Transverse colon (tissue), 4 donors: ENCODE measurements around the gene ZC3H12C.
"Not testable (repeated sequence)": the region's sequence is repeated elsewhere in the genome, so short reads cannot be mapped to it uniquely, and the experiment has no call there.

ENCODE experiments used
- EP300 ChIP-seq: sonication (generic); formaldehyde crosslinking; IDR thresholded peaks from one replicate; pipeline ENCODE4 v1.6.1; 2017; ENCODE audit warnings: antibody characterized with exemption, low read depth
- POLR2A ChIP-seq: fragments of 450-650 bp; IDR thresholded peaks from one replicate; pipeline ENCODE4 v1.6.1; 2016; ENCODE audit warnings: antibody characterized with exemption, mild to moderate bottlenecking, moderate library complexity
- POLR2AphosphoS5 ChIP-seq, 3 donors: sonication (generic); formaldehyde crosslinking; IDR thresholded peaks; one replicate each; pipeline ENCODE4 v1.6.1; 2016; ENCODE audit warnings: antibody characterized with exemption in 3 of 3
- TF ChIP-seq, protein P1 (sequence below), 5 experiments: fragments of 200-600 bp in 3 of 5; fragments of 450-650 bp in 2 of 5; sonication (generic) in 3 of 5; IDR thresholded peaks; 1 replicate in 2 of 5; 2 replicates in 3 of 5; pipeline ENCODE4 v1.5.1; 2016 to 2017; ENCODE audit warnings: antibody characterized with exemption in 5 of 5, inconsistent platforms in 3 of 5, mild to moderate bottlenecking in 2 of 5, moderate library complexity in 1 of 5

GRCh38 chr11:110068001-110068400 is 25.2 kb upstream of the ZC3H12C start:
- TF ChIP-seq, protein P1, sequence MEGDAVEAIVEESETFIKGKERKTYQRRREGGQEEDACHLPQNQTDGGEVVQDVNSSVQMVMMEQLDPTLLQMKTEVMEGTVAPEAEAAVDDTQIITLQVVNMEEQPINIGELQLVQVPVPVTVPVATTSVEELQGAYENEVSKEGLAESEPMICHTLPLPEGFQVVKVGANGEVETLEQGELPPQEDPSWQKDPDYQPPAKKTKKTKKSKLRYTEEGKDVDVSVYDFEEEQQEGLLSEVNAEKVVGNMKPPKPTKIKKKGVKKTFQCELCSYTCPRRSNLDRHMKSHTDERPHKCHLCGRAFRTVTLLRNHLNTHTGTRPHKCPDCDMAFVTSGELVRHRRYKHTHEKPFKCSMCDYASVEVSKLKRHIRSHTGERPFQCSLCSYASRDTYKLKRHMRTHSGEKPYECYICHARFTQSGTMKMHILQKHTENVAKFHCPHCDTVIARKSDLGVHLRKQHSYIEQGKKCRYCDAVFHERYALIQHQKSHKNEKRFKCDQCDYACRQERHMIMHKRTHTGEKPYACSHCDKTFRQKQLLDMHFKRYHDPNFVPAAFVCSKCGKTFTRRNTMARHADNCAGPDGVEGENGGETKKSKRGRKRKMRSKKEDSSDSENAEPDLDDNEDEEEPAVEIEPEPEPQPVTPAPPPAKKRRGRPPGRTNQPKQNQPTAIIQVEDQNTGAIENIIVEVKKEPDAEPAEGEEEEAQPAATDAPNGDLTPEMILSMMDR (IDR thresholded peaks at IDR 0.05), result not testable (repeated sequence)
- not testable (repeated sequence) for TF ChIP-seq POLR2AphosphoS5 (IDR thresholded peaks at IDR 0.05); EP300; POLR2A
